OCI-LY3 (cell line): Measurements from ENCODE around the gene FAM236C.
"Not testable (repeated sequence)": the region's sequence is repeated elsewhere in the genome, so short reads cannot be mapped to it uniquely, and the experiment has no call there.

Experiments
- H2AFZ ChIP-seq: fragments of 200-600, 300-600 bp; shearing (Covaris generic); 2 replicates; pipeline ENCODE4 v1.6.0; 2014; ENCODE audit warnings: antibody characterized with exemption, low read depth, low read length
- H3K27ac ChIP-seq: fragments of 200-600, 300-600 bp; sonication (generic); 2 replicates; pipeline ENCODE4 v1.5.1; 2014; ENCODE audit warnings: mild to moderate bottlenecking, low read length, moderate library complexity, mixed read lengths
- H3K27me3 ChIP-seq: fragments of 200-600, 300-600 bp; sonication (generic); 2 replicates; pipeline ENCODE4 v1.6.1; 2014; ENCODE audit warnings: low read depth, low read length, mixed read lengths
- H3K36me3 ChIP-seq: fragments of 200-600, 300-600 bp; sonication (generic); replicated peaks from 2 replicates; pipeline ENCODE3; 2014; ENCODE audit warnings: low read depth, low read length, mixed read lengths
- H3K4me1 ChIP-seq: fragments of 300-600, 200-600 bp; sonication (generic); 2 replicates; pipeline ENCODE4 v1.6.1; 2014; ENCODE audit warnings: low read length, mixed read lengths
- H3K4me2 ChIP-seq: fragments of 200-600, 300-600 bp; sonication (generic); 2 replicates; pipeline ENCODE4 v1.6.1; 2014; ENCODE audit warnings: low read length, mixed read lengths
- H3K4me3 ChIP-seq: fragments of 300-600, 200-600 bp; sonication (generic); 2 replicates; pipeline ENCODE4 v1.5.1; 2014; ENCODE audit warnings: antibody characterized with exemption, mild to moderate bottlenecking, low read length, moderate library complexity
- H3K79me2 ChIP-seq: fragments of 300-600, 200-600 bp; shearing (Covaris generic); 2 replicates; pipeline ENCODE4 v1.6.1; 2014; ENCODE audit warnings: mild to moderate bottlenecking, low read length, mixed read lengths
- H3K9ac ChIP-seq: fragments of 300-600, 200-600 bp; shearing (Covaris generic); 2 replicates; pipeline ENCODE4 v1.6.0; 2014; ENCODE audit warnings: mild to moderate bottlenecking, low read length, moderate library complexity
- H3K9me3 ChIP-seq: fragments of 200-600, 300-600 bp; shearing (Covaris generic); 2 replicates; pipeline ENCODE4 v1.6.1; 2014; ENCODE audit warnings: low read length, mixed read lengths; ENCODE audit not compliant: insufficient read depth
- H4K20me1 ChIP-seq: fragments of 200-600, 300-600 bp; sonication (generic); 2 replicates; pipeline ENCODE4 v1.6.1; 2016; ENCODE audit warnings: low read length, mixed read lengths; ENCODE audit not compliant: insufficient read depth

Gene FAM236C

DNA sequence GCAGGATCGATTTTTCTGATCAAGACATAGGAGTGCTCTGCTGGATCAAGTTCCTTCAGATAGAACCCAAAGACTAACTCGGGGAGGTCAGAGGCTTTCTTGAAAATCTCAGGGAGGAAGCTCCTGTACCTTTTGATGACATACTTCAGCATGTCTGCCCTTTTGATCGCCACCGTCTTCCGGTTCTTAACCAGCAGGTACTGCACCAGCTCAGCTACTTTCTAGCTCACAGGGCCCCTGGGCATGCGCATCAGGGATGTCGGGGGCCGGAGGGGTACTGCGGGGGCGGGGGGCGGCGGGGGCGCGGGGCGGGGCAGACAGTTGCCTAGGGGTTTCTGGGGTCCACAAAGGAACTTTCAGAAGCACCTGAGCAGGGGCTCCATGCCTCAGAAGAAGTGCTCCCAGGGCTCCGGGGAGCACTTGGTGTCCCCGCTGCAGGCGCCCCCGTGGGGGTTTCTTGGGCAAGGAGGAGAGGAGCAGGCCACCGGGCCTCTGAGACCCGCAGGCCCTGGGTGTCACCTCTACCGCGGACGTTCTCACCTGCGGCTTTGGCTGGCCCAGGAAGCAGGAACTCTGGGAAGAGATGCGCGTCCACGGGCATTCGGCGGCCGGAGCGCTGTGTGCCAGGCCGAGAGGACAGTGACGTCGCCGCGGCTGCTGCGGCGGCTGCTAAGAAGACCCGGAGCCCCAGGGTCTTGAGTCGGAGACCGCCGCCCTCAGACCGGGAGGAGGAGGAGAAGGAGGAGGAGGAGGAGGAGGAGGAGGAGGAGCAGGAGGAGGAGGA lies 30.8 kb downstream of the FAM236C start:
- not testable (repeated sequence) for H3K9me3 ChIP-seq, H3K4me3 ChIP-seq, H3K4me1 ChIP-seq, H3K4me2 ChIP-seq, H4K20me1 ChIP-seq, H3K27me3 ChIP-seq, H3K36me3 ChIP-seq, H3K9ac ChIP-seq, H2AFZ ChIP-seq, H3K79me2 ChIP-seq, H3K27ac ChIP-seq

DNA sequence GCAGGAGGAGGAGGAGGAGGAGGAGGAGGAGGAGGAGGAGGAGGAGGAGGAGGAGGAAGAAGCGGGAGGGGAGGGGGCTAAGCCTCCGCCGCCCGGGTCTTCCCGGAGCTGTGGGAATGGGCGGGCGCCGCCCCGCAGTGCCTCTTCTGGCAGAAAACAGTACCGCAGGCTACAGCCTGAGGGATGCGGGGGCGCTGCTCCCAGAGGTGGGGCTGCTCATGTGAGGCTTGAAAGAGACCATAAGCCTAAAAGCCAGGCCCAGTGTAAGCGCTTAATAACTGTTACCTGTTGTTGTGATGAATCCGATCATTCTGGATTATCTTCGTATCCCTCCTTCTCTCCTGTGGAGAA lies 31.4 kb downstream of the FAM236C start, which contains the start of gene DMRTC1:
TSS of gene DMRTC1 (minus strand) at position 19 of the 351 bp plus-strand sequence. CDS start 68,143 bp downstream, outside the sequence.
- not testable (repeated sequence) for H3K36me3 ChIP-seq

DNA sequence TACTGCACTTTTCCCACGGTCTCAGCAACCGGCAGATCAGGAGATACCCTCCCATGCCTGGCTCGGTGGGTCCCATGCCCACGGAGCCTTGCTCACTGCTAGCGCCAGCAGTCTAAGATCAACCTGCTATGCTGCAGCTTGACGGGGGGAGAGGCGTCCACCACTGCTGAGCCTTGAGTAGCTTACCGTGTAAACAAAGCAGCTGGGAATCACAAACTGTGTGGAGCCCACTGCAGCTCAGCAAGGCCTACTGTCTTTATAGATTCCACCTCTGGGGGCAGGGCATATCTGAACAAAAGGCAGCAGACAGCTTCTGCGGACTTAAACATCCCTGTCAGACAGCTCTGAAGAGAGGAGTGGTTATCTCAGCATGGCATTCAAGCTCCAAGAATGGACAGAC lies 47.6 kb downstream of the FAM236C start:
- not testable (repeated sequence) for H2AFZ ChIP-seq, H3K4me1 ChIP-seq, H3K36me3 ChIP-seq, H3K27me3 ChIP-seq, H3K4me3 ChIP-seq, H3K9ac ChIP-seq, H3K9me3 ChIP-seq, H3K79me2 ChIP-seq, H3K4me2 ChIP-seq, H4K20me1 ChIP-seq, H3K27ac ChIP-seq

More for the DNA sequence above, 31.4 kb downstream of the FAM236C start, which contains the start of gene DMRTC1:
- not testable (repeated sequence) for H3K4me2 ChIP-seq, H3K4me1 ChIP-seq, H3K27me3 ChIP-seq, H3K27ac ChIP-seq, H3K9me3 ChIP-seq, H4K20me1 ChIP-seq, H3K79me2 ChIP-seq, H3K9ac ChIP-seq, H3K4me3 ChIP-seq, H2AFZ ChIP-seq
